Body of pancreas (tissue), 4 donors: ENCODE data around the gene CENPM. TPM values are rescaled to one million over a fixed set of nuclear protein-coding genes. Genes with fewer than 3 reads are reported as not detected.

Experiments
- ATAC-seq: fragments of 150-250 bp; one replicate; pipeline ENCODE4 v1.9.1; 2016
- DNase-seq, 4 donors: peaks; one replicate each; pipeline ENCODE4 v3.0.0-alpha.2; 2019
- H3K27ac ChIP-seq, 4 donors: fragments of 200-600 bp; sonication (generic); 1 replicate in 3 of 4; 2 replicates in 1 of 4; pipeline versions ENCODE4 v1.5.1 to v1.6.1; 2016 to 2019; ENCODE audit warnings: mild to moderate bottlenecking in 1 of 4, mixed read lengths in 1 of 4, moderate library complexity in 1 of 4
- H3K27me3 ChIP-seq, 2 donors: fragments of 200-600 bp; sonication (generic); one replicate each; pipeline ENCODE4 v1.6.0; 2016; ENCODE audit warnings: mild to moderate bottlenecking in 1 of 2
- H3K36me3 ChIP-seq, 2 donors: fragments of 200-600 bp; sonication (generic); replicated peaks in 1 of 2; 2 replicates each; pipeline ENCODE4 v1.5.1; 2016; ENCODE audit warnings: low read depth in 2 of 2; ENCODE audit not compliant: insufficient read depth in 1 of 2
- H3K4me1 ChIP-seq: fragments of 200-600 bp; sonication (generic); one replicate; pipeline ENCODE4 v1.6.0; 2016
- H3K4me3 ChIP-seq, 2 donors: fragments of 200-600 bp; sonication (generic); 1 replicate in 1 of 2; 2 replicates in 1 of 2; pipeline ENCODE4 v1.5.1; 2016 to 2019
- H3K9me3 ChIP-seq, 3 donors: fragments of 200-600 bp; sonication (generic); 1 replicate in 2 of 3; 2 replicates in 1 of 3; pipeline ENCODE4 v1.5.1; 2016
- CTCF ChIP-seq, 7 experiments: fragments of 450-650 bp in 4 of 7; fragments of 200-600 bp in 3 of 7; sonication (generic) in 3 of 7; IDR thresholded peaks; one replicate each; pipeline ENCODE4 v1.5.1; 2016 to 2019; ENCODE audit warnings: antibody characterized with exemption in 7 of 7
- POLR2A ChIP-seq, 3 donors: fragments of 450-650 bp; IDR thresholded peaks; one replicate each; pipeline ENCODE4 v1.6.1; 2016; ENCODE audit warnings: antibody characterized with exemption in 3 of 3, mild to moderate bottlenecking in 2 of 3
- WGBS, 2 donors: methylation state at CpG; one replicate each; pipeline ENCODE4 v1.1.5; 2017; 5-methylcytosine and 5-hydroxymethylcytosine counted together
- intact Hi-C: fragments of 100-400 bp; cut with DNase I; formaldehyde crosslinking; loops from one replicate; pipeline ENCODE4 v1.15.1; 2023
- microRNA counts, 2 donors: library from miRNA; unstranded; fragments of <30 nt; microRNA quantifications; one replicate each; lab custom pipeline; 2017
- microRNA-seq, 2 donors: library from miRNA; unstranded; fragments of <30 nt; microRNA quantifications; one replicate each; pipeline ENCODE4, GENCODE V29; 2016; ENCODE audit warnings: borderline number of aligned reads in 2 of 2, borderline replicate concordance in 2 of 2
- small RNA-seq: library from RNA; depleted of rRNA; stranded (forward); fragments of <200 nt; gene quantifications from one replicate; pipeline ENCODE3, GENCODE V24; 2016
- total RNA-seq, 2 donors: library from RNA; depleted of rRNA; stranded (reverse); fragments of >200 nt; gene quantifications; one replicate each; pipeline ENCODE4 v1.1.0, GENCODE V29; 2016

The CENPM gene
- total RNA-seq, 2 donors from 2014 or later, result not detected

GRCh38 chr22:41892721-41893120 is 54.2 kb downstream of the CENPM start:
- intact Hi-C loops, result no loop called here
- no peak for TF ChIP-seq CTCF (IDR thresholded peaks at IDR 0.05)
- TF ChIP-seq POLR2A (IDR thresholded peaks at IDR 0.05), result no peak
- H3K36me3 ChIP-seq, result peaks cover 9 to 12% of the 10 kb centered on the region in 2 donors
- no peaks in the 10 kb centered on the region for H3K4me1 ChIP-seq
- no peaks in the 10 kb centered on the region for H3K9me3 ChIP-seq
- no peak overlapping the region for H3K4me3 ChIP-seq
- H3K27ac ChIP-seq, result no peak overlapping the region
- ATAC-seq, result no peak
- WGBS, 2 donors, result 76 to 91% methylated on average over 2 to 4 of the region's 4 CpGs
- DNase-seq, result no peak
- no peaks in the 10 kb centered on the region for H3K27me3 ChIP-seq

GRCh38 chr22:41891407-41891806 is 55.5 kb downstream of the CENPM start:
- H3K4me3 ChIP-seq, result no peak overlapping the region
- no peak for DNase-seq
- TF ChIP-seq CTCF (IDR thresholded peaks at IDR 0.05) (no peak), POLR2A (IDR thresholded peaks at IDR 0.05) (no peak)
- 91 to 98% methylated on average over 9 of the region's 9 CpGs for WGBS, 2 donors
- H3K4me1 ChIP-seq, result no peaks in the 10 kb centered on the region
- peaks cover 5 to 9% of the 10 kb centered on the region in 2 donors for H3K36me3 ChIP-seq
- H3K9me3 ChIP-seq, result no peaks in the 10 kb centered on the region
- no peaks in the 10 kb centered on the region for H3K27me3 ChIP-seq
- intact Hi-C loops, result no loop called here
- no peak for ATAC-seq
- H3K27ac ChIP-seq, result no peak overlapping the region

MicroRNA genes within 50 kb of the gene (microRNA counts, 767-probe panel; counts per million panel counts)
- microRNA hsa-miR-33a-5p (lab: Ali Mortazavi, UCI), result 736 to 4,326 counts per million in 2 donors

Small RNA genes lying within 50 kb of the gene (microRNA-seq; reads per million reads assigned to microRNA genes)
- gene MIR33A, result 7.6 to 21.9 reads per million in 2 donors

Small RNA genes lying within 50 kb of the gene (small RNA-seq; reads per million reads assigned to genes)
- gene MIR33A, result not detected

Other genes with a start within 250 kb of the CENPM start
- gene MEI1, start 247.6 kb downstream of the CENPM start, total RNA-seq, result not detected
- 10 to 100 TPM in 1 of 2 donors, 1 to 10 TPM in 1; 3.1 to 13.5 TPM for gene CCDC134, start 146.5 kb downstream of the CENPM start, total RNA-seq
- gene SREBF2, start 114.0 kb downstream of the CENPM start, total RNA-seq, result 10 to 100 TPM; 40.2 to 68.6 TPM
- gene SHISA8, start 32.1 kb downstream of the CENPM start, total RNA-seq, result not detected
- gene TNFRSF13C, start 20.3 kb downstream of the CENPM start, total RNA-seq, result not detected
- gene SEPTIN3, start 22.3 kb upstream of the CENPM start, total RNA-seq, result under 1 TPM in 1 of 2 donors, not detected in 1; 0.52 TPM
- gene WBP2NL, start 51.6 kb upstream of the CENPM start, total RNA-seq, result 10 to 100 TPM in 1 of 2 donors, 1 to 10 TPM in 1; 5.2 to 11.2 TPM
- gene NAGA, start 123.7 kb upstream of the CENPM start, total RNA-seq, result 10 to 100 TPM in 1 of 2 donors, 1 to 10 TPM in 1; 8.2 to 11.2 TPM
- 10 to 100 TPM in 1 of 2 donors, 1 to 10 TPM in 1; 9.2 to 12.2 TPM for gene PHETA2, start 127.1 kb upstream of the CENPM start, total RNA-seq
- gene SMDT1, start 132.5 kb upstream of the CENPM start, total RNA-seq, result 10 to 100 TPM; 13.8 to 14.8 TPM
- 10 to 100 TPM; 18.9 to 30.3 TPM for gene NDUFA6, start 143.6 kb upstream of the CENPM start, total RNA-seq
- 1 to 10 TPM in 1 of 2 donors, under 1 TPM in 1; 0.52 to 2.0 TPM for gene CYP2D6, start 183.7 kb upstream of the CENPM start, total RNA-seq